Lower leg skin (tissue), 3 donors: ENCODE data around the gene UBASH3A.

ENCODE experiments used
- POLR2A ChIP-seq, 2 donors: fragments of 450-650 bp; IDR thresholded peaks; one replicate each; pipeline ENCODE4 v1.6.1; 2016 to 2017; ENCODE audit warnings: antibody characterized with exemption in 2 of 2, mild to moderate bottlenecking in 1 of 2, moderate library complexity in 1 of 2
- TF ChIP-seq, protein P1 (sequence below), 3 donors: fragments of 450-650 bp; IDR thresholded peaks; one replicate each; pipeline ENCODE4 v1.5.1; 2016; ENCODE audit warnings: antibody characterized with exemption in 3 of 3, mild to moderate bottlenecking in 3 of 3, moderate library complexity in 2 of 3

DNA sequence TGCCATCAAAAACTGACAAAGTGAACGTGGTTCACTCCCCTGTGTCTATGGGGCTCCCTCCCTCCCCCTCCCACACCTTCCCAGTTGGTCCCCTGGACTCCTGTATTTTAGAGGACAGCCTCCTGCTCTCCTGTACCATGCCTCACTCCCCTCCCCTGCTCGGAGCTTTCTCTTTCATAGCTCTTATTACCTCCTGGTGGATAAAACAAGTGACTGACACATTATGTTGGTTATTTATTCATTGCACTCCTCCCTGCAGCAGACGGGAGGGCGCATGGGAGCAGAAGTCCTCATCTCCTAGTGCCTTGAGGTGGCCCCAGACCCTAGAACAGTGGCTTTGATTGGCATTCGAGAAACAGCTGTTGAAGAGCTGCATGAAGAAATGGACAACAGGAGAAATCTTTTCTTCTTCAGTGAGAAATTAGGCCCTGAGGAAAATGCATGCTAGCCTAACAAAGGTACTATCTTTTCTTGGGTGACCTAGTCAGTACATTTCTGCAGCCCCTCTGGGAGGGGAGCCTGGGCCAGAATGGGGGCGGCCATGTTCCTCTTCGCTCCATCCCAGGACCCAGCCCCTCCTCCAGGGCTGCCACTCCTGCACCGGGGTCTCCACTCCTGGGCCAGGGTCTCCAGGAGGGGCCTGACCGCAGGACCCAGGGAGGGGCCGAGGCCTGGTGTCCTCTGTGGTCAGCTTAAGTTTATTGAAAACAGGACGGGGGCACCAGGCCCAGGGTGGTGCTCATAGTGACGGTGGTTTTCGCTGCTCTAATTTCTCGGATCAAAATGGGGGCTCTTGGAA lies 36.1 kb upstream of the UBASH3A start:
- TF ChIP-seq, protein P1, sequence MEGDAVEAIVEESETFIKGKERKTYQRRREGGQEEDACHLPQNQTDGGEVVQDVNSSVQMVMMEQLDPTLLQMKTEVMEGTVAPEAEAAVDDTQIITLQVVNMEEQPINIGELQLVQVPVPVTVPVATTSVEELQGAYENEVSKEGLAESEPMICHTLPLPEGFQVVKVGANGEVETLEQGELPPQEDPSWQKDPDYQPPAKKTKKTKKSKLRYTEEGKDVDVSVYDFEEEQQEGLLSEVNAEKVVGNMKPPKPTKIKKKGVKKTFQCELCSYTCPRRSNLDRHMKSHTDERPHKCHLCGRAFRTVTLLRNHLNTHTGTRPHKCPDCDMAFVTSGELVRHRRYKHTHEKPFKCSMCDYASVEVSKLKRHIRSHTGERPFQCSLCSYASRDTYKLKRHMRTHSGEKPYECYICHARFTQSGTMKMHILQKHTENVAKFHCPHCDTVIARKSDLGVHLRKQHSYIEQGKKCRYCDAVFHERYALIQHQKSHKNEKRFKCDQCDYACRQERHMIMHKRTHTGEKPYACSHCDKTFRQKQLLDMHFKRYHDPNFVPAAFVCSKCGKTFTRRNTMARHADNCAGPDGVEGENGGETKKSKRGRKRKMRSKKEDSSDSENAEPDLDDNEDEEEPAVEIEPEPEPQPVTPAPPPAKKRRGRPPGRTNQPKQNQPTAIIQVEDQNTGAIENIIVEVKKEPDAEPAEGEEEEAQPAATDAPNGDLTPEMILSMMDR (IDR thresholded peaks at IDR 0.05) = no peak
- no peak for TF ChIP-seq POLR2A (IDR thresholded peaks at IDR 0.05)
